Measurements from ENCODE around the gene RAB3GAP1.
"Not testable (repeated sequence)": the region's sequence is repeated elsewhere in the genome, so short reads cannot be mapped to it uniquely, and the experiment has no call there.

Gene RAB3GAP1

GRCh38 chr2:135119582-135119981 is 67.5 kb downstream of the RAB3GAP1 start:
- DNase-seq: no peak

GRCh38 chr2:135121016-135121657 is 69.0 kb downstream of the RAB3GAP1 start:
- DNase-seq: no peak

GRCh38 chr2:135121658-135122039 is 69.6 kb downstream of the RAB3GAP1 start:
- DNase-seq: not testable (repeated sequence)

- DNase-seq: no peak
Measured at GRCh38 chr2:135124924-135125886, 73.1 kb downstream of the RAB3GAP1 start.

- DNase-seq: no peak
Measured at GRCh38 chr2:135125940-135126339, 73.8 kb downstream of the RAB3GAP1 start.

- no peak for DNase-seq
Measured at GRCh38 chr2:135130751-135131150, 78.7 kb downstream of the RAB3GAP1 start.

- DNase-seq: no peak
Measured at GRCh38 chr2:135132314-135132713, 80.2 kb downstream of the RAB3GAP1 start.

GRCh38 chr2:135140606-135141005 is 88.5 kb downstream of the RAB3GAP1 start:
- no peak for DNase-seq

- DNase-seq: no peak
Measured at GRCh38 chr2:135142323-135142722, 90.2 kb downstream of the RAB3GAP1 start.

GRCh38 chr2:135144343-135144742 is 92.3 kb downstream of the RAB3GAP1 start:
- DNase-seq: no peak

GRCh38 chr2:135149251-135149650 is 97.2 kb downstream of the RAB3GAP1 start:
- no peak for DNase-seq

GRCh38 chr2:135150725-135151124 is 98.6 kb downstream of the RAB3GAP1 start:
- no peak for DNase-seq

GRCh38 chr2:135151615-135152014 is 99.5 kb downstream of the RAB3GAP1 start:
- no peak for DNase-seq

- no peak for DNase-seq
Measured at GRCh38 chr2:135152361-135152760, 100.3 kb downstream of the RAB3GAP1 start.

GRCh38 chr2:135154962-135155361 is 102.9 kb downstream of the RAB3GAP1 start:
- no peak for DNase-seq

GRCh38 chr2:135157856-135158255 is 105.8 kb downstream of the RAB3GAP1 start:
- DNase-seq: no peak

- no peak for DNase-seq
Measured at GRCh38 chr2:135159191-135159590, 107.1 kb downstream of the RAB3GAP1 start.

- DNase-seq: no peak
Measured at GRCh38 chr2:135162377-135162776, 110.3 kb downstream of the RAB3GAP1 start.

GRCh38 chr2:135162786-135163185 is 110.7 kb downstream of the RAB3GAP1 start:
- no peak for DNase-seq

- no peak for DNase-seq
Measured at GRCh38 chr2:135163306-135163705, 111.2 kb downstream of the RAB3GAP1 start.

- no peak for DNase-seq
Measured at GRCh38 chr2:135163901-135164300, 111.8 kb downstream of the RAB3GAP1 start.

GRCh38 chr2:135164431-135164830 is 112.3 kb downstream of the RAB3GAP1 start:
- DNase-seq: no peak

GRCh38 chr2:135167273-135167672 is 115.2 kb downstream of the RAB3GAP1 start:
- DNase-seq: no peak

GRCh38 chr2:135168204-135168856 is 116.2 kb downstream of the RAB3GAP1 start:
- DNase-seq: no peak

All from NCI-H187 treated with DMSO at 0.1 percent for 48 hours (cell line).